ENCODE results near the gene CEP72.

DNA sequence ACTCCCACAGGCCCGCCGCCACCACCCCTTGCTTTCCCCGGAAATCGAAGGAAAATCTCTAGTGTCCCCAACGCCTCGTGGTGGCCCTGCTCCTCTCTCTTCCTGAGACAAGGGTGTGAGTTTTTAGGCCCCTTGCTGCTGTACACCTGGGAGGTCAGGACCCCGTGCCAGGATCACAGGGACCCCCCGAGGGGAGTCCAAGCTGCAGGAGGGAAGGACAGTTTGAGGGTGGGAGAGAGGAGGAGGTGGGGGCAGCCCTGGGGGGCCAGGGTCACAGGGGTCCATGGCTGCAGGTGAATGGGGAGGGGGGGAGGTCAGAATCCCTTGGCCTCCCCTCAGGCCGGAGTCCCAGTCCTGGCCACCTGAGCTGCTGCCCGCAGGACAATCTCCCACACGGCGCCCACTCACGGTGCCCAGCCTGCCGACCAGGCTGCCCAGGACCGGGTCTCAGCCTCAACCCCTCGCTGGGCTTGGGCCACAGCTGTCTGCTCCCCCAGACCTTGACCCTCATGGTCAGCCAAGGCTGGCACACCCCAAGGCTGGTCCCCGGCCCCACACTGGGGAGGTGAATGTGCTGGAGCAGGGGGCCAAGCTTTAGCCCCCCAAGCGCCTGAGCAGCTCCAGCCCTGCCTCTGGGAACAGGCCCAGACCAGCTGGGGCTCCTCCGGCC, 61.2 kb downstream of the CEP72 start:
- TF ChIP-seq EZH2 (IDR thresholded peaks at IDR 0.05; ENCODE audit: low read length, unreplicated experiment) (no peak), CTCF (conservative IDR thresholded peaks at IDR 0.05; ENCODE audit: low read depth, low read length) (no peak)
